VCaP (cell line): ENCODE measurements around the gene SLC29A4.

Source experiments
- H3K27ac ChIP-seq: fragments of 450-650 bp; 2 replicates; pipeline ENCODE4 v1.5.1; 2017
- TF ChIP-seq, protein P1 (sequence below): fragments of 450-650 bp; conservative IDR thresholded peaks from 2 replicates; pipeline ENCODE4 v1.5.1; 2017; ENCODE audit warnings: mild to moderate bottlenecking, moderate library complexity

SLC29A4 gene

DNA sequence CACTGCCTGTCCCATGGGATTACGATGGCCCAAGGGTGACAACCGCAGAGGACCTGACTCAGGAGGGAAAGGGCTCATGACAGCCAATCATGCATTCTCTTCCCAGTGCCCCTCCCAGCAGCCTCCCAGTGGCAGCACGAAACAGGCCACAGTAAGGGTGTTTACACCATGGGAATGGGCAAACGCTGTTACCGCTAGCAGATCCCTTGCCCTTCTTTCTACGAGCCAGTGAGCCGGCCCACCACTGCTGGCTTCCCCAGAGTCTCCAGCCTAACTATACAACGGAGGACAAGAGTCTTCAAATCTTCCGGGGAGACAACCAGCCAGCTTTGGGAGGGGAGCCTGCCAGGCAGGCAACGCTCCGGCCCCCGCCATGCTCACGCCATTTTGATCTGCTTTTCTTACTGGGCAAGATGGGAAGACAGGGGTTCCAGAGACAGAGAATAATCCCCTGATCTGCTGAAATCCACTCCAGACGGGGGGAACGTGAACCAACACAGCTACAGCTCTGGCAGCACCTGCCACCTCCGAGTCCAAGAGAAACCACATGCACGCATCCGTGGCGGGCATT is 69.8 kb downstream of the SLC29A4 start:
- TF ChIP-seq, protein P1, sequence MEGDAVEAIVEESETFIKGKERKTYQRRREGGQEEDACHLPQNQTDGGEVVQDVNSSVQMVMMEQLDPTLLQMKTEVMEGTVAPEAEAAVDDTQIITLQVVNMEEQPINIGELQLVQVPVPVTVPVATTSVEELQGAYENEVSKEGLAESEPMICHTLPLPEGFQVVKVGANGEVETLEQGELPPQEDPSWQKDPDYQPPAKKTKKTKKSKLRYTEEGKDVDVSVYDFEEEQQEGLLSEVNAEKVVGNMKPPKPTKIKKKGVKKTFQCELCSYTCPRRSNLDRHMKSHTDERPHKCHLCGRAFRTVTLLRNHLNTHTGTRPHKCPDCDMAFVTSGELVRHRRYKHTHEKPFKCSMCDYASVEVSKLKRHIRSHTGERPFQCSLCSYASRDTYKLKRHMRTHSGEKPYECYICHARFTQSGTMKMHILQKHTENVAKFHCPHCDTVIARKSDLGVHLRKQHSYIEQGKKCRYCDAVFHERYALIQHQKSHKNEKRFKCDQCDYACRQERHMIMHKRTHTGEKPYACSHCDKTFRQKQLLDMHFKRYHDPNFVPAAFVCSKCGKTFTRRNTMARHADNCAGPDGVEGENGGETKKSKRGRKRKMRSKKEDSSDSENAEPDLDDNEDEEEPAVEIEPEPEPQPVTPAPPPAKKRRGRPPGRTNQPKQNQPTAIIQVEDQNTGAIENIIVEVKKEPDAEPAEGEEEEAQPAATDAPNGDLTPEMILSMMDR: no peak
- H3K27ac ChIP-seq: 0 out of 2 replicates have a peak overlapping the region, but pooled peaks have one; percentile 22

DNA sequence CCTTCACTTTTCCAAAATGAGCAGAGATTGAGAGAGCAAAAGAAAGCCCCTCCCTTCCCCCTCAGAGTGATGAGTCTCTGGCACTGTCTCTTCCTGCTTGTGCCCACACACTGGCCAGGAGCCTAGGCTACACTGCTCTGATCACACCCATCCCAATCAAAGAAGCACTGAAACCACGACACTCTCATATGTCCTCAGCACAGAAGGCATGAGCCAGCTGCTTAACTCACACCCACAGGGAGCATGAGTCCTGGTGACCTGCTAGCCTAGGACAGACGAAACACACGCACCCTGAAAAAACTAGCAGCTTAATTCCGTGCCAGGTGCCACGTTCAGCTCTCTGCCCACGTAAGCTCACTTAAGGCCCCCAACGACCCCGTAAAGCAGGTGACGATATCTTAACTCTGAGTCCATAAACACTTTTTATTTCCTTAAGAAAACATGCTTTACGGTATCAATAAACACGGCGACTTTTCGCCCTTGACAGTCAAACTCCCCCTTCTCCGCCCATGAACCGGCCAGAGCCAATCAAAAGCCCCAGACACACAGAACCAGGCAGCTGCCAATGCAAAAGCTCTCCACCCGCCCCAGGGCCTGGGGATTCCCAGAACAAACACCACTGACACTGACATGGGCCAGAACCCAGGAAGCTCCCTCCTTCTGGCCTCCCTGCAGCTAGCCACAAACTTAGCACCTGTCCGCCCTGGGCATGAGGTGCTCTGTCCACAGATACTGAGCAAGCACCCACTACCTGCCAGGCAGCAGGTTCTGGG is 71.9 kb downstream of the SLC29A4 start:
- H3K27ac ChIP-seq: peak overlapping the region; percentile 55
- TF ChIP-seq, protein P1: no peak
